GM18498 (cell line): ENCODE measurements around the gene TBC1D20.
"Not testable (repeated sequence)": the region's sequence is repeated elsewhere in the genome, so short reads cannot be mapped to it uniquely, and the experiment has no call there.

Experiments
- ATAC-seq: cut with Tn5 transposase; IDR thresholded peaks from one replicate; pipeline ENCODE4 v1.9.1; 2021; ENCODE audit warnings: mild to moderate bottlenecking, moderate library complexity; ENCODE audit not compliant: unreplicated experiment

The TBC1D20 gene

GRCh38 chr20:402898-403581 lies 59.3 kb downstream of the TBC1D20 start:
- no peak for ATAC-seq

GRCh38 chr20:402496-402885 lies 59.8 kb downstream of the TBC1D20 start:
- no peak for ATAC-seq

DNA sequence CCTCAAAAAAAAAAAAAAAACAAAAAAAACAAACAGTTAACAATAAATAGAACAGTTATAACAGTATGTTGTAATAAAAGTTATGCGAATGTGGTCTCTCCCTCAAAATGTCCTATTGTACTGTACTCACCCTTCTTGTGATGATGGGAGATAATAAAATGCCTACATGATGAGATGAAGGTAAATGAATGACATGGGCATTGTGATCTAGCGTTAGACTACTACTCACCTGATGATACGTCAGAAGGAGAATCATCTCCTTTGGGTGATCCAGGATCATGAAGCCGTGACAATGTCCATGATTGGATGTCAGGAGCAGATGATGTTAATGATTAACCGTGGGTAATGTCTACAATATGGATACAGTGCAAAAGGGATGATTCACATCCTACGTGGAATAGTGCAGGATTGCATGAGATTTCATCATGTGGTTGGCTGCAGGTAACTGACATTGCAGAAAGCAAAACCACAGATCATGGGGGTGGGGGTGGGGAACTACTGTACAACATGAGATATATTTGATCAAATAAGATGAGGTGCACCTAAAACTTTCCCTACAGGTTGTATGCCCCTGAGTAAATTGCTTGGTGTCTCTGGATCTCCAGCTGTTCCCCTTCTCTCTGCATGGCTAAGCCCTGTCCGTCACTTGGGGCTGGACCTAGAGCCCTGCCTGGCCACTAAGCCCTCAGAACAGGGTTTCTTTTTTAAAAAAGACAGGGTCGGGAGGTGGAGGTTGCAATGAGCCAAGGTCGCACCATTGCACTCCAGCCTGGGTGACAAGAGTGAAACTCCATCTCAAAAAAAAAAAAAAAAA lies 60.4 kb downstream of the TBC1D20 start:
- ATAC-seq: no peak

DNA sequence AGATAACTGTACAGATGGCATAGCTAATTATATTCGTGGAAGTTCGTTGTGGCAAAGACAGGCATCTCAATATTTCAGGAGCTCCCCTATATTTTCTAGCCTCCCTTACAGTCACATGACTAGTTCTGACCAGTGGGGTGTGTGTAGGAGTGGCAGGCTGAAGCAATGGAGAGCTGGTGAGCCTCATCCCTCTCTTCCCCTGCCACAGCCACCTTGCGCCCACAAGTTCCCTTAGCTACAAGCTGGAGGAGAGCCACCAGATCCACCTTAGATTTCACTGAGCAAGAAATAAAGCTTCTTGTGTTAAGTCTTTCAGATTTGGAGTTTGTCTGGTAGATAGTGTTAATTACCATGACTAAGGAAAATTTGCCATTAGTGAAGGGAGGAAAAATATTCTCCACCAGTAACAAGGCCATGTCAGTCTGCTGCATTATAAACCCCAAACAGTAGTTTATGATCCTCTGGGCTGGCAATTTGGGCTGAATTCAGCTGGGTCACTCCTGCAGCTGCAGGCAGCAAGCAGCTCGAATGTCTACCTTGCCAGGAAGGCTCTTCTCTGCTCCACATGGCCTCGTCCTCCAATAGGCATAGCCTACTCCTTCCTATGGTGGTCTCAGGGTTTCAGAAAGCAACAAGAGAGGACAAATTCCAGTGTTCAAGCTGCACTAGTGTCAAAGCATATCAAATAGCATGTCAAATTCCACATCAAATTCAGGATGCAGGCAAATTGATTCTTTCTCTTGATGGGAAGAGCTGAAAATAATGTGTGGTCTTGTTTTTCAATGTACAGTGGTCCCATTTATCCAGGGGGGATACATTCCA lies 61.7 kb downstream of the TBC1D20 start:
- ATAC-seq: no peak

GRCh38 chr20:400128-400453 lies 62.2 kb downstream of the TBC1D20 start:
- no peak for ATAC-seq

GRCh38 chr20:399182-399707 lies 63.1 kb downstream of the TBC1D20 start:
- no peak for ATAC-seq

GRCh38 chr20:397432-398237 lies 64.7 kb downstream of the TBC1D20 start:
- ATAC-seq: no peak

GRCh38 chr20:396619-397431 lies 65.5 kb downstream of the TBC1D20 start:
- ATAC-seq: no peak

GRCh38 chr20:396252-396618 lies 66.1 kb downstream of the TBC1D20 start:
- ATAC-seq: no peak

- not testable (repeated sequence) for ATAC-seq
These were observed 69.0 kb downstream of the TBC1D20 start for GRCh38 chr20:393296-393695.

GRCh38 chr20:391041-391711 lies 71.2 kb downstream of the TBC1D20 start:
- no peak for ATAC-seq

DNA sequence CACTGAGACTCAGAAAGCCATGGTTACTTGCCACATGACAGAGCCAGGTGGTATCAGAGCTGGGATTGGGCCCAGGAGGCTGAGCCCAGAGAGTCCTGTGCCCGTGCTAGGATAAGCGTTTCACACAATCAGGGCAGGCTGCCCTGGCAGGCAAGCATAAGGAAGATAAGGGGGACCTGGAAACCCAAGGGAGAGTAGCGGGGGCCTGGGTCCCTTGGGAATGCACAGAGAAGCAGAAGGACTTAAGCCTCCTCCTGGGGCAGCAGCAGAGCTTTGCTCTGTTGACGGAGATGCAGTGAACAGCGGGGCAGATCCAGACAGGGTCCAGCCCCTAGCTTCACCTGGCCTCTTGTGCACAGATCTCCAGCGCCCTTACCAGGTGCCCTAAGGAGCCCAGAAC lies 73.1 kb downstream of the TBC1D20 start:
- ATAC-seq: no peak

- ATAC-seq: no peak
These were observed 74.0 kb downstream of the TBC1D20 start for GRCh38 chr20:388034-388994.

DNA sequence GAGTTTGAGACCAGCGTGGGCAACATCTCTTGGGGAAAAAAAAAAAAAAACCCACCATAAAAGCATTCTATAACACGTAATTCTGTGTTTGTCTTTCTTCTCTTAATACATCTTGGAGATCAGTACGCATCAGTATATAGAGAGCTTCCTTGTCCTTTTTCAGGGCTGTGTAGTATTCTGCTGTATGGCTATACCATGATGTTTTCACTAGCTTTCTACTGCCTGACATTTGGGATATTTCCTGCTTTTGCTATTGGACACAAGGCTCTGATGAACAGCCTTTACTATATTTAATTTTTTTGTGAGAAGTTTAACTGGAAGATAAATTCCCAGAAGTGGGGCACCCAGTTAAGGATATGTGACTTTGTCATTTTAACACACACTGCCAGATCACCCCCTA lies 74.8 kb downstream of the TBC1D20 start:
- ATAC-seq: no peak

- ATAC-seq: not testable (repeated sequence)
These were observed 75.7 kb downstream of the TBC1D20 start for GRCh38 chr20:386634-387033.
